ENCODE data around the gene PARD3B. TPM values are rescaled to one million over a fixed set of nuclear protein-coding genes. Genes with fewer than 3 reads are reported as not detected.

Gene PARD3B
- polyA plus RNA-seq, 3 donors: not detected

DNA sequence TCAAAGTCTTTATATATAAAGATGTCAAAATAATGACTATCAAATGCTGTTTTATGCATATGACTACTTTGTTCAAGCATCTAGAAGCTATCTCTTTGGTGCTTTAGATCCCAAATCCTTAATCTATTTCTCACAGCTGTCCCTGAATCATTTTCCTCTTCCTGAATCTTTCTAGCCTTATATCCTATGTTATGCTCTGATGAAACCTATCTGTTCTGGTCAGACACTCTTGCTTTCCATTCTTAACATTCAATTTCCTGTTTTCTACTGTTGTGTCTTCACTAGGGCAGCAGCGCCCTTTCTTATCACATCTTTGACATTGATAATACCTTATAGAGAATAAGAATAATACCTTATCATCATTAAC lies 6.3 kb upstream of the PARD3B start:
- Mint-ChIP-seq H3K36me3 (no peaks in the 10 kb centered on the region), H3K9me3 (peaks cover 0 to 3% (median 0%) of the 10 kb centered on the region in 7 donors), H3K4me3 (no peak overlapping the region), H3K27me3 (ENCODE audit: low read depth in 3 of 3) (peaks cover 8 to 12% (median 10%) of the 10 kb centered on the region in 3 donors), H3K4me1 (no peaks in the 10 kb centered on the region), H3K27ac (no peak overlapping the region)
- Histone ChIP-seq H3K4me3 (replicated peaks in 1 of 3; ENCODE audit: low read depth in 2 of 3, low read length in 3 of 3) (no peak overlapping the region), H3K27me3 (ENCODE audit: control insufficient read depth in 2 of 2, insufficient read depth in 2 of 2, low read length in 2 of 2) (peaks cover 2 to 9% of the 10 kb centered on the region in 2 donors), H3K4me1 (ENCODE audit: control insufficient read depth in 1 of 2, insufficient read depth in 2 of 2, low read length in 2 of 2) (no peaks in the 10 kb centered on the region), H3K4me2 (replicated peaks; ENCODE audit: extremely low read depth, low read length, poor library complexity, severe bottlenecking) (no peak overlapping the region), H2AFZ (ENCODE audit: insufficient read depth, low read depth, low read length, poor library complexity, severe bottlenecking) (no peak overlapping the region), H3K36me3 (replicated peaks in 1 of 2; ENCODE audit: control insufficient read depth in 1 of 2, insufficient read depth in 2 of 2, low read length in 2 of 2) (no peaks in the 10 kb centered on the region), H3K9ac (ENCODE audit: insufficient read depth, low read length, poor library complexity, severe bottlenecking) (no peak overlapping the region), H3K79me2 (ENCODE audit: insufficient read depth, low read length) (no peaks in the 10 kb centered on the region), H3K9me3 (replicated peaks in 1 of 2; ENCODE audit: control insufficient read depth in 1 of 2, insufficient read depth in 1 of 2, low read length in 2 of 2) (no peaks in the 10 kb centered on the region), H3K27ac (ENCODE audit: low read depth in 1 of 2, low read length in 2 of 2) (no peak overlapping the region), H4K20me1 (ENCODE audit: insufficient read depth, low read length) (no peaks in the 10 kb centered on the region)
- TF ChIP-seq, protein P1, sequence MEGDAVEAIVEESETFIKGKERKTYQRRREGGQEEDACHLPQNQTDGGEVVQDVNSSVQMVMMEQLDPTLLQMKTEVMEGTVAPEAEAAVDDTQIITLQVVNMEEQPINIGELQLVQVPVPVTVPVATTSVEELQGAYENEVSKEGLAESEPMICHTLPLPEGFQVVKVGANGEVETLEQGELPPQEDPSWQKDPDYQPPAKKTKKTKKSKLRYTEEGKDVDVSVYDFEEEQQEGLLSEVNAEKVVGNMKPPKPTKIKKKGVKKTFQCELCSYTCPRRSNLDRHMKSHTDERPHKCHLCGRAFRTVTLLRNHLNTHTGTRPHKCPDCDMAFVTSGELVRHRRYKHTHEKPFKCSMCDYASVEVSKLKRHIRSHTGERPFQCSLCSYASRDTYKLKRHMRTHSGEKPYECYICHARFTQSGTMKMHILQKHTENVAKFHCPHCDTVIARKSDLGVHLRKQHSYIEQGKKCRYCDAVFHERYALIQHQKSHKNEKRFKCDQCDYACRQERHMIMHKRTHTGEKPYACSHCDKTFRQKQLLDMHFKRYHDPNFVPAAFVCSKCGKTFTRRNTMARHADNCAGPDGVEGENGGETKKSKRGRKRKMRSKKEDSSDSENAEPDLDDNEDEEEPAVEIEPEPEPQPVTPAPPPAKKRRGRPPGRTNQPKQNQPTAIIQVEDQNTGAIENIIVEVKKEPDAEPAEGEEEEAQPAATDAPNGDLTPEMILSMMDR (IDR thresholded peaks at IDR 0.05): no peak
- no CpG with 5 or more reads among the region's 1 CpG for WGBS (ENCODE audit: insufficient coverage)
- no peak for DNase-seq
- intact Hi-C loops (cut with micrococcal nuclease): no loop called here

DNA sequence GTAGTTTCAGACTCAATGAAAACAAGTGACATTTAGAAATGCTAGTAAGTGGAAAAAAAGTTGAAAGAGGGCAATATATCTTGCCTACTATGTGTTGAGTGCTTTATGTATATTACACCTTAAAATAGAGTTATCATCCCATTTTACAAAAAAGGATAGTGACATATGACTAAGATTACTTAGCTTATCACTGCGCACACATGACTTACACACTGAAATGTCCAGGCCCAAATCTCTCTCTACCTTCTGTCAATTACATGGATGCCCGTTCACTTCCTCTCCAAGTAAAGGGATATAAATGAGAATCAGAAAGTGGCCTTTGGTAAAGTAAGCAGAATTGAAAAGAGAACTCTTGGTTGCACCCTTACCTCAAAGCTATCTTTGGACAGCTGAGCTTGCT lies 3.6 kb upstream of the PARD3B start:
- no peaks in the 10 kb centered on the region for H3K9me3 ChIP-seq (replicated peaks in 1 of 2; ENCODE audit: control insufficient read depth in 1 of 2, insufficient read depth in 1 of 2, low read length in 2 of 2)
- peaks cover 0 to 9% (median 2%) of the 10 kb centered on the region in 7 donors for H3K9me3 Mint-ChIP-seq
- H4K20me1 ChIP-seq (ENCODE audit: insufficient read depth, low read length): no peaks in the 10 kb centered on the region
- H3K9ac ChIP-seq (ENCODE audit: insufficient read depth, low read length, poor library complexity, severe bottlenecking): no peak overlapping the region
- no peak overlapping the region for H3K4me3 ChIP-seq (replicated peaks in 1 of 3; ENCODE audit: low read depth in 2 of 3, low read length in 3 of 3)
- H3K79me2 ChIP-seq (ENCODE audit: insufficient read depth, low read length): no peaks in the 10 kb centered on the region
- no peak for DNase-seq
- H3K4me3 Mint-ChIP-seq: no peak overlapping the region
- H3K36me3 ChIP-seq (replicated peaks in 1 of 2; ENCODE audit: control insufficient read depth in 1 of 2, insufficient read depth in 2 of 2, low read length in 2 of 2): no peaks in the 10 kb centered on the region
- H3K36me3 Mint-ChIP-seq: peaks cover 0 to 4% of the 10 kb centered on the region in 2 donors
- H2AFZ ChIP-seq (ENCODE audit: insufficient read depth, low read depth, low read length, poor library complexity, severe bottlenecking): no peak overlapping the region
- no peak overlapping the region for H3K27ac Mint-ChIP-seq
- intact Hi-C loops (cut with micrococcal nuclease): no loop called here
- peaks cover 30 to 33% (median 32%) of the 10 kb centered on the region in 3 donors for H3K27me3 Mint-ChIP-seq (ENCODE audit: low read depth in 3 of 3)
- TF ChIP-seq, protein P1 (IDR thresholded peaks at IDR 0.05): no peak
- no CpG with 5 or more reads among the region's 2 CpGs for WGBS (ENCODE audit: insufficient coverage)
- peaks cover 13% of the 10 kb centered on the region for H3K4me1 Mint-ChIP-seq
- no peak overlapping the region for H3K4me2 ChIP-seq (replicated peaks; ENCODE audit: extremely low read depth, low read length, poor library complexity, severe bottlenecking)
- H3K27me3 ChIP-seq (ENCODE audit: control insufficient read depth in 2 of 2, insufficient read depth in 2 of 2, low read length in 2 of 2): peaks cover 8 to 30% of the 10 kb centered on the region in 2 donors
- H3K27ac ChIP-seq (ENCODE audit: low read depth in 1 of 2, low read length in 2 of 2): no peak overlapping the region
- H3K4me1 ChIP-seq (ENCODE audit: control insufficient read depth in 1 of 2, insufficient read depth in 2 of 2, low read length in 2 of 2): peaks cover 7 to 17% of the 10 kb centered on the region in 2 donors

All from CD14-positive monocyte (primary cell).